ENCODE results near the gene AMFR. TPM values are rescaled to one million over a fixed set of nuclear protein-coding genes. Genes with fewer than 3 reads are reported as not detected.
A peak's percentile ranks its signal among the peaks of the same experiment; 100 is the strongest.

AMFR gene
- total RNA-seq, 2 experiments from 2014 or later, result 26.7 to 33.0 TPM

DNA sequence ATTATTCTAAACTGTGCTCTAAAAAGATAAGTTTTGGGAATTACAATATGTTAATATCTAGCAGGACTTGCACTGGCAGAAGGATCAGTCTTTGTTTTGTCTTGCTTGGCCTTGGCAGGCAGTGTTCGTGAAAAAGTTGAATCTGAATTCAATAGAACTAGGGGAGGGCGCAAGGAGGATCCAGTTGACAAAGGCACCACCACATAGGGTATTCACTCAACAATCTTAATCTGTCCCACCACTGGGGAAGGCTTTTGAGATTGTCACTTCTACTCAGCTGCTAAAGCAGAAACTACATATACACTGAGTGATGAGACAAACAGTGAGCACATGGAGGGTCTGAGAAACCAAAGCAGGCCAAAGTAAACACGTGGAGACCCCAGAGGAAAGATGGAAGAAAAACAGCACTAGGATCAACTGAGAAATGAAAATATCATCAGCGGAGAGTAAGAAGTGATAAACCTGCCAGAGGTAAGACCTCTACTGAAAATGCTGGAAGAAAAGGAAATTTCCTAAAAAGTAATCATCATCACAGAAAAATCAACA, 2.4 kb downstream of the AMFR start:
- no peak for DNase-seq
- no peaks in the 10 kb centered on the region for H3K9me3 Mint-ChIP-seq
- intact Hi-C loops (cut with micrococcal nuclease), result loop anchor here (10.0 kb wide), 1 partner anchor 228 kb away; the partner anchor contains the start of gene GNAO1
- CTCF ChIA-PET, result no interaction called here
- peaks cover 35% of the 10 kb centered on the region for H3K4me1 Mint-ChIP-seq (ENCODE audit: low read depth)
- H3K27ac Mint-ChIP-seq, result no peak overlapping the region
- H3K27me3 Mint-ChIP-seq (ENCODE audit: low read depth), result no peaks in the 10 kb centered on the region
- peaks cover 1% of the 10 kb centered on the region for H3K36me3 Mint-ChIP-seq (ENCODE audit: low read depth)
- peak overlapping the region; percentile 8 for H3K4me3 Mint-ChIP-seq

DNA sequence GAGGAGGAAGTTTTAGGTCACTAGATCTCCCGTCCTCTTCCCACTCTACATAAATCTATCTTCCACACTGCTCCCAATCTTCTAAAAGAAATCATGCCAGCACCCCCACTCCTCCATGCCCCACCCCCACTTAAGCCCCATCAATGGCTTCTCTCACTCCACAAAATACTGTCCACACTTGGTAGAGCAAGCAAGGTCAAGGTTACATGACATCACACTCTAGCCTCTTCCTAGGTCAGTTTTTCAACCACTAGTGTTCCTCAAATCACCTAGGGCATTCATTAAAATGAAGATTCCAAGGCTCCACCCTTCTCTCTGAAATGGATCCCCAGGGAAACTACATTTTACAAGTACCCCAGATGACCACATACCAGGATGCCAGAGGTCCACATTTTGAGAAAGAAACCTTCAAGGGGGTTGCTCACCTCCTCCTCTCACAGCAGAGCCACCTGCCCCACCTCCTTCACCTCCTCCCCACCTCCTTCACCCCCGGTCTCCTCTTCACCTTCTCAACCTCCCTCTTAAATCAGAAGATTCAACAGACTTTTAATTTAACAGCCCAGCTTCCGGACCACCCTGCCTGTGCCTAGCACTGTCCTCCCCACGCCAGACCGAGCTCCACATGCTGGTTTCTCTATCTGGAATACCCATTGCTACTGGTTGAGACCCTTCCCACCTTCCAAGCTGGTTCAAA, 3.2 kb downstream of the AMFR start:
- peaks cover 37% of the 10 kb centered on the region for H3K4me1 Mint-ChIP-seq (ENCODE audit: low read depth)
- CTCF ChIA-PET, result interaction anchor here (1.0 kb wide), 1 partner anchor 21 kb away, joined by 3 read pairs; no protein-coding TSS in a partner anchor
- no peaks in the 10 kb centered on the region for H3K27me3 Mint-ChIP-seq (ENCODE audit: low read depth)
- H3K4me3 Mint-ChIP-seq, result no peak overlapping the region
- peaks cover 1% of the 10 kb centered on the region for H3K36me3 Mint-ChIP-seq (ENCODE audit: low read depth)
- no peak for DNase-seq
- no peaks in the 10 kb centered on the region for H3K9me3 Mint-ChIP-seq
- intact Hi-C loops (cut with micrococcal nuclease), result loop anchor here (10.0 kb wide), 1 partner anchor 227 kb away; the partner anchor contains the start of gene GNAO1
- no peak overlapping the region for H3K27ac Mint-ChIP-seq

DNA sequence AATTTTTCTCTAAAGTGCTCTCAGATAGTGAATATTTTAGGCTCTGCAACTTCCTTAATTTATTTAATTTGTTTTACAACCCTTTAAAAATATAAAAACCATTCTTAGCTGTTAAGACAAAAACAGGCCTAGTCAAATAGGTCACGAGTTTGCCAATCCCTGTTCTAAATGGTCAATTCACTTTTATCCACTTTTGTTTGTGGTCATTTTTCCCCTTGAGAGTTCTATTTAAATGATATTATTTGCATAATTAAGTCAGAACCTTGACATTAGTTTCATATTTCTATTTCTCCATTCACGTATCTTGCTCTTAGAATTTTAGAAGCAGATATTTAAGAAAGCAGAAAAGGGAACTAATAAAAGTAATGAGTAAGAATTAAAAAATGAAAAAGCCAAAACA, 4.0 kb downstream of the AMFR start:
- Mint-ChIP-seq H3K4me3 (no peak overlapping the region), H3K9me3 (no peaks in the 10 kb centered on the region), H3K36me3 (ENCODE audit: low read depth) (peaks cover 1% of the 10 kb centered on the region), H3K27ac (no peak overlapping the region), H3K4me1 (ENCODE audit: low read depth) (peaks cover 38% of the 10 kb centered on the region), H3K27me3 (ENCODE audit: low read depth) (no peaks in the 10 kb centered on the region)
- intact Hi-C loops (cut with micrococcal nuclease), result loop anchor here (10.0 kb wide), 1 partner anchor 227 kb away; the partner anchor contains the start of gene GNAO1
- CTCF ChIA-PET, result interaction anchor here (1.0 kb wide), 1 partner anchor 20 kb away, joined by 3 read pairs; no protein-coding TSS in a partner anchor
- no peak for DNase-seq

DNA sequence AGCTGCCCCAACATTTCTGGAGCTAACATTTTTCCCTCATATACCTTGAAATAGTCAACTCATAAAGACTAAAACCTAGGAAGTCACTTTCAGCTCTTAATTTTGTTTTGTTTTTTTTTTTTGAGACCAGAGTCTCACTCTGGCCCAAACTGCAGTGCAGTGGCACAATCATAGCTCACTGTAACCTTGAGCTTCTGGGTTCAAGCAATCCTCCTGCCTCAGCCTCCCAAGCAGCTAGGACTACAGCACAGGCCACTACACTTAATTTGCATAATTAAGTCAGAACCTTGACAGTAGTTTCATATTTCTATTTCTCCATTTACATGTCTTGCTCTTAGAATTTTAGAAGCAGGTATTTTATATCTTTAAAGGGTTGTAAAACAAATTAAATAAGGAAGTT, 4.7 kb downstream of the AMFR start:
- intact Hi-C loops (cut with micrococcal nuclease), result loop anchor here (10.0 kb wide), 1 partner anchor 226 kb away; the partner anchor contains the start of gene GNAO1
- Mint-ChIP-seq H3K4me1 (ENCODE audit: low read depth) (peaks cover 42% of the 10 kb centered on the region), H3K9me3 (no peaks in the 10 kb centered on the region), H3K27me3 (ENCODE audit: low read depth) (no peaks in the 10 kb centered on the region), H3K27ac (no peak overlapping the region), H3K4me3 (no peak overlapping the region), H3K36me3 (ENCODE audit: low read depth) (peaks cover 1% of the 10 kb centered on the region)
- no peak for DNase-seq
- CTCF ChIA-PET, result no interaction called here

DNA sequence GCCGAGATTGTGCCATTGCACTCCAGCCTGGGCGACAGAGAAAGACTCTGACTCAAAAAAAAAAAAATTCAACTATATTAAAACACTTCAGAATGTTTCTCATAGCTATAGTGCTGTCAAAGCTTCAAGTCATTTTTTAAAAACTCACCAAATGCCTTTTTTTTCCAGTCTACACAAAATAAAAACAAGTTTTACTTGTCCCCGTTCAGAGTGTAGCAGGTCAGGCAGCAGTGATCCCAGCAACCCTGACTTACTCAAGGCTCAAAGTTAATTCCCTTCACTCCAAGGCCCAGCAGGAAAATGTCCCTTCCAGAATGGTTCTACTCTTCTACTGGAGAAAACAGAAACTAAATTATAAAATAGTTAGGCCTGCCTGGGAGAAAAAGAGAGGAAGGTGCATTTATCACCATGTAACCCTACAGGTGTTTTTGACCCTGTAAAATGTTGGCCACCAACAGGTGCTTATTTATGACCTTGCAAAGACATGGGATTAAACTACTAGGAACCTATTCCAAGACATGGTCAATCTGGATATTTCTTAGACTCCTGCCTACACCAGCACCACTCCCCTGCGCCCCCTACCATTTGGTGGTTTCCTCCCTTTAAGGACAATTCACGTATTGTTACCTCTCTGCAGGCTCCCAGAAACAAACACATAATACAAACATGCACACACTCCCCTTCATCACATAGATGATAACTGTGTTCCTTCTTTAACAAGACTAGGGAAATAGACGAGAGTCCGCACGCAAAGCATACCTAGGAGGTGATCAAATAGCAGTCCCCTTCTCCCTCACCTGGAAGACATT, 5.4 kb downstream of the AMFR start:
- Mint-ChIP-seq H3K4me1 (ENCODE audit: low read depth) (peaks cover 48% of the 10 kb centered on the region), H3K36me3 (ENCODE audit: low read depth) (peaks cover 1% of the 10 kb centered on the region), H3K27me3 (ENCODE audit: low read depth) (no peaks in the 10 kb centered on the region), H3K27ac (no peak overlapping the region), H3K9me3 (no peaks in the 10 kb centered on the region), H3K4me3 (no peak overlapping the region)
- CTCF ChIA-PET, result no interaction called here
- no peak for DNase-seq
- intact Hi-C loops (cut with micrococcal nuclease), result loop anchor here (10.0 kb wide), 1 partner anchor 225 kb away; the partner anchor contains the start of gene GNAO1

DNA sequence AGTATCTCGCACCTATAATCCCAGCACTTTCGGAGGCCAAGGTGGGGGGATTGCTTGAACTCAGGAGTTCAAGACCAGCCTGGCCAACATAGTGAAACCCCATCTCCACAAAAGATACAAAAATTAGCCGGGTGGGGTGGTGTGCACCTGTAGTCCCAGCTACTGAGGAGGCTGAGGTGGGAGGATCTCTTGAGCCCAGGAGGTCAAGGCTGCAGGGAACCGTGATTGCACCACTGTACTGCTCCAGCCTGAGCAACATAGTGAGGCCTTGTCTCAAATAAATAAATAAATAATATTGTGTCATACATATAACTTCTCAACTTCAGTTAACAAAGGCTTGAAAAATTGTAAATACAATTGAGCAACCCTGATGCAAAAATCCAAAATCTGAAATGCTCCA, 8.2 kb downstream of the AMFR start:
- H3K27me3 Mint-ChIP-seq (ENCODE audit: low read depth), result no peaks in the 10 kb centered on the region
- no peaks in the 10 kb centered on the region for H3K9me3 Mint-ChIP-seq
- intact Hi-C loops (cut with micrococcal nuclease), result no loop called here
- H3K36me3 Mint-ChIP-seq (ENCODE audit: low read depth), result peaks cover 7% of the 10 kb centered on the region
- no peak for DNase-seq
- no peak overlapping the region for H3K27ac Mint-ChIP-seq
- CTCF ChIA-PET, result interaction anchor here (1.1 kb wide), 1 partner anchor 16 kb away, joined by 7 read pairs; no protein-coding TSS in a partner anchor
- no peak overlapping the region for H3K4me3 Mint-ChIP-seq
- peaks cover 31% of the 10 kb centered on the region for H3K4me1 Mint-ChIP-seq (ENCODE audit: low read depth)

DNA sequence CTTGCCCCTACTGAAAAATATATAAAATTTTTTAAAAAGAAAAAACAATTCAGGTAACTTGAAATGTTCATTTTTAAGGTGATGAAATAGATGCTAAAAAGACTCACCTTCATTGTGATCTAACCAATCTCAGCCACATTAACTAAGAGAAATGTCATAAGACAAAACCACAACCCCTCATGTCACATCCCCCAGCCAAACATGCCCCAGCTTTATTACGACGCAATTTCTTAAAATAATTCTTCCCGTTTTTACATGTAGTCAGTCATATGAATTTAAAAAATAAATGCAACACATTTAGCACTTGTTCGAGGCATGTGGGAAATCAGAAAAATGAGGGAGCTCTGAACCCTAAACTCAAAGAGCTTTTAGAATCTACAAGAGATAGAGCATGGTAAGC, 9.5 kb downstream of the AMFR start:
- H3K27ac Mint-ChIP-seq, result no peak overlapping the region
- no peaks in the 10 kb centered on the region for H3K27me3 Mint-ChIP-seq (ENCODE audit: low read depth)
- intact Hi-C loops (cut with micrococcal nuclease), result no loop called here
- H3K4me3 Mint-ChIP-seq, result no peak overlapping the region
- H3K9me3 Mint-ChIP-seq, result no peaks in the 10 kb centered on the region
- peaks cover 24% of the 10 kb centered on the region for H3K4me1 Mint-ChIP-seq (ENCODE audit: low read depth)
- no peak for DNase-seq
- peaks cover 9% of the 10 kb centered on the region for H3K36me3 Mint-ChIP-seq (ENCODE audit: low read depth)
- CTCF ChIA-PET, result no interaction called here

DNA sequence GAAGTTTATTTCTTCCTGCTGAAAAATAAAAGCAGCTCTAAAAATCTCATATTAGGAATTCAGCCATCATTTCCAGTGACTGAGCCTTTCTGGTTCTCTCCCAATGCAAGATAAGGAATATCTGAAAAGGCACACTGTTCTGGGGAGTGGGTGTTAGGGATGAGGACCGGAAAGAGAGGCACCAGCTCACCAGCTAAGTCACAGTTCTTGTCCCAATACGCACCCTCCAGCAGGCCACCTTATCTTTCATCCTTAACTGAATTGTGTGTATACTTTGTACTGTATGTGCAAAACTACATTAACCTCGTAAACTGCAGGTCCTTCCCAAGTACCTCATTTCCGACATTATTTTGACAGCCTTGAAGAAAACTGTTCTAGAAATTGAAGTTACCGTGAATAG, 11.0 kb downstream of the AMFR start:
- peaks cover 9% of the 10 kb centered on the region for H3K36me3 Mint-ChIP-seq (ENCODE audit: low read depth)
- CTCF ChIA-PET, result interaction anchor here (0.7 to 1.3 kb wide), 2 partner anchors 37 to 64 kb away, joined by 4 to 5 read pairs; partner anchors contain the start of genes NUDT21 and OGFOD1
- no peak overlapping the region for H3K27ac Mint-ChIP-seq
- intact Hi-C loops (cut with micrococcal nuclease), result no loop called here
- no peak for DNase-seq
- no peak overlapping the region for H3K4me3 Mint-ChIP-seq
- no peaks in the 10 kb centered on the region for H3K27me3 Mint-ChIP-seq (ENCODE audit: low read depth)
- H3K9me3 Mint-ChIP-seq, result no peaks in the 10 kb centered on the region
- H3K4me1 Mint-ChIP-seq (ENCODE audit: low read depth), result peaks cover 16% of the 10 kb centered on the region

DNA sequence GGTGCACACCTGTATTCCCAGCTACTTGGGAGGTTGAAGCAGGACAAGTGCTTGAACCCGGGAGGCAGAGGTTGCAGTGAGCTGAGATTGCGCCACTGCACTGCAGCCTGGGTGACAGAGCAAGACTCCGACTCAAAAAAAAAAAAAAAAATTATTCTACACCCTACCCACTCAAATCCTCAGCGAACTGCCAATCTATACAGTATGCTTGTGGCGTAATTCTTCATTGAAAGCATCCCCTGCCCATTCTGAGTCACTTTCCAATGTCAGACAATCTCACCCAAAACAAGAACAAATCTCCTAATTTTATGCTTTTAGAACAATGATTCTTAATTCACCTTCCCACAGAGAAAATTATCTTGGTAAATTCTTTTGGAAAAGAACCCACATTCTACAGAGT, 12.0 kb downstream of the AMFR start:
- intact Hi-C loops (cut with micrococcal nuclease), result no loop called here
- peaks cover 15% of the 10 kb centered on the region for H3K4me1 Mint-ChIP-seq (ENCODE audit: low read depth)
- CTCF ChIA-PET, result interaction anchor here (1.0 to 1.3 kb wide), 2 partner anchors 38 to 95 kb away, joined by 3 to 4 read pairs; partner anchors contain the start of genes NUDT21 and OGFOD1
- DNase-seq, result no peak
- H3K27me3 Mint-ChIP-seq (ENCODE audit: low read depth), result no peaks in the 10 kb centered on the region
- peaks cover 11% of the 10 kb centered on the region for H3K36me3 Mint-ChIP-seq (ENCODE audit: low read depth)
- no peak overlapping the region for H3K4me3 Mint-ChIP-seq
- no peaks in the 10 kb centered on the region for H3K9me3 Mint-ChIP-seq
- no peak overlapping the region for H3K27ac Mint-ChIP-seq

DNA sequence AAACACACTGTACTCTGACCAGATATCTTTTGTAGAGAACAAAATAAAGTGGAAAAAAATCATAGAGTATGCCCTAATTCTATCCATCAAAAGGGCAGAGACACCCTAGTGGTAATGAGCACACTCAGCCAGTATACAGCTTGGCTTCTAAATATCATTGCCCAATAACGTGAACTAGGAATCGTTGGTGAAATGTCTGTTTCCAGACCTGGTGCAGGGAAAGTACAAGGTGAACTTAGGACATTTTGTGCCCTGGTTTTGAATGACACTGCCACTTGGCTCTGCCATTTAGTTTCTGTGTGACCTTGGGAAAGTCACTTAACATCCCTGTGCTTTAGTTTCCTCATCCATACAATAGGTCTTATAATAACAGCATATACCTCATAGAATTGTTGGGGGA, 13.7 kb downstream of the AMFR start:
- intact Hi-C loops (cut with micrococcal nuclease), result no loop called here
- no peak overlapping the region for H3K27ac Mint-ChIP-seq
- H3K36me3 Mint-ChIP-seq (ENCODE audit: low read depth), result peaks cover 13% of the 10 kb centered on the region
- H3K9me3 Mint-ChIP-seq, result no peaks in the 10 kb centered on the region
- no peak overlapping the region for H3K4me3 Mint-ChIP-seq
- no peaks in the 10 kb centered on the region for H3K27me3 Mint-ChIP-seq (ENCODE audit: low read depth)
- no peak for DNase-seq
- peaks cover 12% of the 10 kb centered on the region for H3K4me1 Mint-ChIP-seq (ENCODE audit: low read depth)
- CTCF ChIA-PET, result interaction anchor here (0.6 kb wide), 1 partner anchor 11 kb away, joined by 3 read pairs; no protein-coding TSS in a partner anchor

DNA sequence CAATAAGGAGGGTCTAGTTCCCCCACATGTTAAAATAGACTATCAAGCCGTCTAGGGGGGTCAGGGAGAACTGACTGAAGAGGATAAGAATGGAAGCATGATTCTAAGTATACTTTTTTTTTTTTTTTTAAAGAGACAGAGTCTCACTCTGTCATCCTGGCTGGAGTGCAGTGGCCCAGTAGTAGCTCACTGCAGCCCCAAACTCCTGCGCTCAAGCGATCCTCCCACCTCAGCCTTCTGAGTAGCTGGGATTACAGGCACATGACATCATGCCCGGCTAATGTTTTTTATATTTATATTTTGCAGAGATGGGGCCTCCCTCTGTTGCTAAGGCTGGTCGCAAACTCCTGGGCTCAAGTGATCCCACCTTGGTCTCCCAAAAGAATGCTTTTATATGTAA, 14.2 kb downstream of the AMFR start:
- H3K27ac Mint-ChIP-seq, result no peak overlapping the region
- no peak overlapping the region for H3K4me3 Mint-ChIP-seq
- H3K27me3 Mint-ChIP-seq (ENCODE audit: low read depth), result no peaks in the 10 kb centered on the region
- peaks cover 13% of the 10 kb centered on the region for H3K36me3 Mint-ChIP-seq (ENCODE audit: low read depth)
- CTCF ChIA-PET, result no interaction called here
- H3K4me1 Mint-ChIP-seq (ENCODE audit: low read depth), result peaks cover 11% of the 10 kb centered on the region
- H3K9me3 Mint-ChIP-seq, result no peaks in the 10 kb centered on the region
- DNase-seq, result no peak
- intact Hi-C loops (cut with micrococcal nuclease), result no loop called here

DNA sequence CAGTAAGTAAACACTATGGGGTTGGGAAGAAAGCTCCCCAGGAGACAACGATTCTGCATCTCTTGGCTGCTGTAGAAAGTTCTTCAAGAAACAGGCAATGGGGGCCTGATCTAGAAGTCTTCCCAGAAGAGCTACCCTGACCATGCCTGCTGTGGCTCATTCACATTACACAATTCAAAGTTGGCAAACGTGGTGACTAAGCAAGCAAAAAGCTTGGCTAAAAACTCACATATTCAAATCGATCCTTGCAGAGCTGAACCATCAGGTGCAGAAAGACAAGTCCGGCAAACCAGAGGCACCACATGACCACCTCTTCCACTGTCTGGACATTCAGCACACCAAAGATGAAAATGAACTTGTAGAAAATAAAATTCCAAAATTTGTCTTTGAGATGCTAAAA, 16.1 kb downstream of the AMFR start:
- H3K36me3 Mint-ChIP-seq (ENCODE audit: low read depth), result peaks cover 23% of the 10 kb centered on the region
- H3K27ac Mint-ChIP-seq, result no peak overlapping the region
- no peak overlapping the region for H3K4me3 Mint-ChIP-seq
- H3K27me3 Mint-ChIP-seq (ENCODE audit: low read depth), result no peaks in the 10 kb centered on the region
- H3K9me3 Mint-ChIP-seq, result no peaks in the 10 kb centered on the region
- DNase-seq, result no peak
- no peaks in the 10 kb centered on the region for H3K4me1 Mint-ChIP-seq (ENCODE audit: low read depth)
- intact Hi-C loops (cut with micrococcal nuclease), result no loop called here
- CTCF ChIA-PET, result no interaction called here
